Activated B cell treated with CpG ODN at 0.5 μM for 24 hours (primary cell): ENCODE data around the gene FLOT1. TPM values are rescaled to one million over a fixed set of nuclear protein-coding genes. Genes with fewer than 3 reads are reported as not detected.

Experiments used
- ATAC-seq: fragments of 200-7000 bp; cut with Tn5 transposase; one replicate; pipeline ENCODE4 v1.10.0; 2021; ENCODE audit warnings: low read depth, mild to moderate bottlenecking, moderate library complexity
- CTCF ChIA-PET: fragments of 350-600 bp; sonication (Branson Sonifier 250); formaldehyde crosslinking; loops from one replicate; lab custom pipeline; 2021; ENCODE audit warnings: antibody characterized with exemption; lab: Charles Lee
- POLR2A ChIA-PET: fragments of 350-600 bp; sonication (Branson Sonifier 250); formaldehyde crosslinking; loops from one replicate; lab custom pipeline; 2021; ENCODE audit warnings: antibody characterized with exemption; lab: Charles Lee
- DNase-seq: peaks from one replicate; pipeline ENCODE4 v3.0.0; 2022
- H3K27ac Mint-ChIP-seq: one replicate; pipeline ENCODE4 v1.8.0; 2020; ENCODE audit warnings: mixed read lengths
- H3K27me3 Mint-ChIP-seq: one replicate; pipeline ENCODE4 v1.8.0; 2021; ENCODE audit warnings: mixed read lengths
- H3K36me3 Mint-ChIP-seq: one replicate; pipeline ENCODE4 v1.8.0; 2021; ENCODE audit warnings: low read depth, mixed read lengths
- H3K4me1 Mint-ChIP-seq: one replicate; pipeline ENCODE4 v1.8.0; 2021; ENCODE audit warnings: mixed read lengths
- H3K4me3 Mint-ChIP-seq: one replicate; pipeline ENCODE4 v1.8.0; 2020; ENCODE audit warnings: mild to moderate bottlenecking, mixed read lengths
- H3K9me3 Mint-ChIP-seq: one replicate; pipeline ENCODE4 v1.8.0; 2020; ENCODE audit warnings: mixed read lengths
- CTCF ChIP-seq: fragments of 200-600 bp; IDR thresholded peaks from one replicate; pipeline ENCODE4 v1.8.0; 2022; ENCODE audit warnings: antibody characterized with exemption, mild to moderate bottlenecking
- intact Hi-C: fragments of 100-400 bp; cut with micrococcal nuclease; formaldehyde crosslinking; loops from one replicate; pipeline ENCODE4 v1.15.1; 2024
- total RNA-seq: library from RNA; stranded (reverse); gene quantifications from 2 replicates; pipeline ENCODE4 v1.2.3, GENCODE V29; 2022

The FLOT1 gene
- 49.1 and 52.0 TPM in 2 replicates for total RNA-seq

GRCh38 chr6:30742316-30743098 lies at the start of gene FLOT1:
FLOT1 (minus strand) TSS chr6:30742687; CDS start chr6:30742189, 498 bp downstream.
- DNase-seq = peak; percentile 89
- Mint-ChIP-seq H3K27me3 (no peaks in the 10 kb centered on the region), H3K4me3 (peak within 1 kb of the TSS; percentile 89), H3K36me3 (peaks cover 29% of the 10 kb centered on the region), H3K4me1 (peaks cover 33% of the 10 kb centered on the region), H3K27ac (peak within 1 kb of the TSS; percentile 64), H3K9me3 (no peaks in the 10 kb centered on the region)
- intact Hi-C loops = loop anchor here (2.0 to 5.0 kb wide), 5 partner anchors 22 to 215 kb away; partner anchors contain the start of genes MRPS18B, PPP1R10 and TUBB
- CTCF ChIA-PET = interaction anchor here (0.8 to 1.2 kb wide), 3 partner anchors 10 to 63 kb away, joined by 3 to 5 read pairs (median 4); no protein-coding TSS in a partner anchor
- no peak for TF ChIP-seq CTCF
- ATAC-seq = peak; percentile 88
- POLR2A ChIA-PET = interaction anchor here (0.6 to 1.0 kb wide), 4 partner anchors 17 to 128 kb away, joined by 3 to 4 read pairs (median 4); no protein-coding TSS in a partner anchor

- TF ChIP-seq CTCF = no peak
- ChIA-PET CTCF (no interaction called here), POLR2A (no interaction called here)
- intact Hi-C loops = no loop called here
- peaks cover 25% of the 10 kb centered on the region for H3K4me1 Mint-ChIP-seq
- no peak overlapping the region for H3K4me3 Mint-ChIP-seq
- H3K27me3 Mint-ChIP-seq = peaks cover 16% of the 10 kb centered on the region
- no peak overlapping the region for H3K27ac Mint-ChIP-seq
- ATAC-seq (no peak), DNase-seq (no peak)
- no peaks in the 10 kb centered on the region for H3K9me3 Mint-ChIP-seq
- no peaks in the 10 kb centered on the region for H3K36me3 Mint-ChIP-seq
Measured at GRCh38 chr6:30790724-30791383, 48.4 kb upstream of the FLOT1 start.

- H3K4me3 Mint-ChIP-seq = no peak overlapping the region
- no peak for ATAC-seq
- H3K4me1 Mint-ChIP-seq = peaks cover 22% of the 10 kb centered on the region
- H3K27me3 Mint-ChIP-seq = peaks cover 19% of the 10 kb centered on the region
- ChIA-PET POLR2A (no interaction called here), CTCF (no interaction called here)
- H3K27ac Mint-ChIP-seq = no peak overlapping the region
- no peak for DNase-seq
- intact Hi-C loops = no loop called here
- no peaks in the 10 kb centered on the region for H3K9me3 Mint-ChIP-seq
- no peak for TF ChIP-seq CTCF
- no peaks in the 10 kb centered on the region for H3K36me3 Mint-ChIP-seq
Measured at GRCh38 chr6:30789606-30790005, 47.1 kb upstream of the FLOT1 start.

GRCh38 chr6:30787954-30788353 lies 45.5 kb upstream of the FLOT1 start:
- H3K36me3 Mint-ChIP-seq = no peaks in the 10 kb centered on the region
- no peaks in the 10 kb centered on the region for H3K9me3 Mint-ChIP-seq
- CTCF ChIA-PET = interaction anchor here (0.6 kb wide), 1 partner anchor 305 kb away, joined by 3 read pairs; no protein-coding TSS in a partner anchor
- no peak overlapping the region for H3K27ac Mint-ChIP-seq
- H3K4me1 Mint-ChIP-seq = peaks cover 8% of the 10 kb centered on the region
- POLR2A ChIA-PET = no interaction called here
- DNase-seq (no peak), ATAC-seq (no peak)
- intact Hi-C loops = no loop called here
- TF ChIP-seq CTCF = no peak
- H3K27me3 Mint-ChIP-seq = peaks cover 19% of the 10 kb centered on the region
- no peak overlapping the region for H3K4me3 Mint-ChIP-seq

- POLR2A ChIA-PET = no interaction called here
- H3K4me1 Mint-ChIP-seq = peaks cover 11% of the 10 kb centered on the region
- no peak overlapping the region for H3K27ac Mint-ChIP-seq
- ATAC-seq (no peak), DNase-seq (no peak)
- no peaks in the 10 kb centered on the region for H3K36me3 Mint-ChIP-seq
- intact Hi-C loops = no loop called here
- H3K4me3 Mint-ChIP-seq = no peak overlapping the region
- no peak for TF ChIP-seq CTCF
- CTCF ChIA-PET = no interaction called here
- no peaks in the 10 kb centered on the region for H3K9me3 Mint-ChIP-seq
- peaks cover 19% of the 10 kb centered on the region for H3K27me3 Mint-ChIP-seq
Measured at GRCh38 chr6:30782425-30783014, 40.0 kb upstream of the FLOT1 start.
